ENCODE results near the gene IL17C. TPM values are rescaled to one million over a fixed set of nuclear protein-coding genes. Genes with fewer than 3 reads are reported as not detected.
"Not testable (repeated sequence)": the region's sequence is repeated elsewhere in the genome, so short reads cannot be mapped to it uniquely, and the experiment has no call there.

Gene IL17C
- total RNA-seq, 1 donor from 2014 or later: not detected

- ATAC-seq (no peak), DNase-seq (no peak)
- intact Hi-C loops (cut with micrococcal nuclease): no loop called here
Observed at GRCh38 chr16:88653596-88654362, 15.4 kb downstream of the IL17C start.

GRCh38 chr16:88654363-88655052 lies 16.1 kb downstream of the IL17C start:
- intact Hi-C loops (cut with micrococcal nuclease): no loop called here
- no peak for DNase-seq
- ATAC-seq: no peak

GRCh38 chr16:88655053-88655732 lies 16.8 kb downstream of the IL17C start:
- intact Hi-C loops (cut with micrococcal nuclease): no loop called here
- ATAC-seq (no peak), DNase-seq (no peak)

GRCh38 chr16:88655733-88656281 lies 17.4 kb downstream of the IL17C start:
- no peak for ATAC-seq
- intact Hi-C loops (cut with micrococcal nuclease): no loop called here
- no peak for DNase-seq

GRCh38 chr16:88656291-88656980 lies 18.1 kb downstream of the IL17C start:
- no peak for DNase-seq
- ATAC-seq: no peak
- intact Hi-C loops (cut with micrococcal nuclease): no loop called here

- no peak for DNase-seq
Observed at GRCh38 chr16:88657371-88657770, 19.0 kb downstream of the IL17C start.

GRCh38 chr16:88658714-88659113 lies 20.3 kb downstream of the IL17C start:
- intact Hi-C loops (cut with micrococcal nuclease): no loop called here
- ATAC-seq: no peak
- no peak for DNase-seq

More at GRCh38 chr16:88657371-88657770, 19.0 kb downstream of the IL17C start:
- intact Hi-C loops (cut with micrococcal nuclease): no loop called here
- ATAC-seq: no peak

- no peak for ATAC-seq
- DNase-seq: no peak
- intact Hi-C loops (cut with micrococcal nuclease): no loop called here
Observed at GRCh38 chr16:88659160-88659559, 20.8 kb downstream of the IL17C start.

GRCh38 chr16:88661468-88661867 lies 23.1 kb downstream of the IL17C start:
- intact Hi-C loops (cut with micrococcal nuclease): no loop called here
- no peak for DNase-seq

GRCh38 chr16:88662222-88662842 lies 24.0 kb downstream of the IL17C start:
- ATAC-seq (no peak), DNase-seq (no peak)
- intact Hi-C loops (cut with micrococcal nuclease): no loop called here

More at GRCh38 chr16:88661468-88661867, 23.1 kb downstream of the IL17C start:
- no peak for ATAC-seq

- intact Hi-C loops (cut with micrococcal nuclease): no loop called here
- ATAC-seq (peak; percentile 98), DNase-seq (peak; percentile 99)
Observed at GRCh38 chr16:88662843-88663606, 24.7 kb downstream of the IL17C start, which contains the start of gene MVD. Gene MVD, minus strand, starts transcription at chr16:88663091. Its CDS starts 11 bp downstream, at chr16:88663080.

GRCh38 chr16:88665148-88665547 lies 26.8 kb downstream of the IL17C start:
- DNase-seq: no peak
- intact Hi-C loops (cut with micrococcal nuclease): no loop called here
- ATAC-seq: peak; percentile 6

- intact Hi-C loops (cut with micrococcal nuclease): no loop called here
- ATAC-seq (no peak), DNase-seq (no peak)
Observed at GRCh38 chr16:88665570-88665969, 27.2 kb downstream of the IL17C start.

- DNase-seq: no peak
- no peak for ATAC-seq
- intact Hi-C loops (cut with micrococcal nuclease): no loop called here
Observed at GRCh38 chr16:88667461-88667860, 29.1 kb downstream of the IL17C start.

GRCh38 chr16:88669493-88669892 lies 31.1 kb downstream of the IL17C start:
- intact Hi-C loops (cut with micrococcal nuclease); DNase-seq; ATAC-seq: not testable (repeated sequence)

- DNase-seq (no peak), ATAC-seq (no peak)
- intact Hi-C loops (cut with micrococcal nuclease): no loop called here
Observed at GRCh38 chr16:88669980-88670379, 31.6 kb downstream of the IL17C start.

GRCh38 chr16:88671806-88672205 lies 33.4 kb downstream of the IL17C start:
- ATAC-seq (peak; percentile 19), DNase-seq (no peak)
- intact Hi-C loops (cut with micrococcal nuclease): no loop called here

- no peak for DNase-seq
Observed at GRCh38 chr16:88672776-88673175, 34.4 kb downstream of the IL17C start.

More at GRCh38 chr16:88672776-88673175, 34.4 kb downstream of the IL17C start:
- ATAC-seq: peak; percentile 36
- intact Hi-C loops (cut with micrococcal nuclease): no loop called here

Data from left ventricle myocardium superior (tissue), 1 donor.